Measurements from ENCODE around the gene AOAH. TPM values are rescaled to one million over a fixed set of nuclear protein-coding genes. Genes with fewer than 3 reads are reported as not detected.
"Not testable (repeated sequence)": the region's sequence is repeated elsewhere in the genome, so short reads cannot be mapped to it uniquely, and the experiment has no call there.

AOAH gene
- total RNA-seq, 1 donor from 2014 or later: 3.6 TPM

DNA sequence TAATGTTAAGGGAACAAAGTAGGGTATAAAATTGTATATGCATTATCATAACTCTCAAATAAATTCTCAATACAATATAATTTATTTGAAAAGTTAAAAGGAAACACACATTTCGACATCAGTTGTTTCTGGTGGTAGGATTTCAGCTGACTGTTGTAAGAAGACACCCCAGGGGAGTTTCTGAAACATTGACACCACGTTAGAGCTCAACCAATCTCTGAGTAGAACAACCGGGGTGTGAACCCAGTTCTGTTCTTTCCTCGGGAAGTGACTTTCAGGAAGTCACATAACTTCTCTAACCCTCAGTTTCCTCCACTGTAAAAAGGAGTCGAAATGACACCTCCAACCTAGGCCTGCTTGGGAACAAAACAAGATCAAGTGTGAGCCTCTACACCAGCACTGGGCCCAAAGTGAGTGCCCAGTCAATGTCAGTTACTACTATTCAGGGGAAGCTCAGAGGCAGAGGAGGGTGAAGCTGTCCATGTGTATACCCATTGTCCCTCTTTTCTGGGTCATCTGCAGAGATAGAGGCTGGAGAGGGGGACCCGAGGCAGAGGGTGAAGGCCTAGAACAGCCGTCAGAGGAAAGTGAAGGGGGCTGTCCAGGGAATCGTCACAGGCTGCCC lies 67.1 kb downstream of the AOAH start:
- no peak for DNase-seq

DNA sequence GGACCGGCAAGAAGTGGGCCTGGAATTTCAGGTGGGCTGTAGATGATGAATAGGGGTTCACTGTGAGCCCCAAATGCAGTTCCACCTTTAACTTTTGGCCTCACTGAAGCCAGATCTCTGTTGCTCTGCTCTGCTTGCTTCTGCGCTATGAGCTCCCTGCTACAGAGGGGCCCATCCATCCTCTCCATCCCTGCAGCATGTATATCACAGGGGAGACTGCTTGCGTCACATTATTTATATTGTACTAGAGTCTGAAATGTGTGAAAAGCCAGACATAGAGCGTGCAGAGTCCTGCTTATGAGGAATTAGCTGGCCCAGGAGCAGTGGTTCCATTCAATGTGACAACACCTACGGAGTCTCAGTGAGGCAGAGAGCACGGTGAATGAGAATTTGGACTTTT lies 69.9 kb downstream of the AOAH start:
- DNase-seq: no peak

DNA sequence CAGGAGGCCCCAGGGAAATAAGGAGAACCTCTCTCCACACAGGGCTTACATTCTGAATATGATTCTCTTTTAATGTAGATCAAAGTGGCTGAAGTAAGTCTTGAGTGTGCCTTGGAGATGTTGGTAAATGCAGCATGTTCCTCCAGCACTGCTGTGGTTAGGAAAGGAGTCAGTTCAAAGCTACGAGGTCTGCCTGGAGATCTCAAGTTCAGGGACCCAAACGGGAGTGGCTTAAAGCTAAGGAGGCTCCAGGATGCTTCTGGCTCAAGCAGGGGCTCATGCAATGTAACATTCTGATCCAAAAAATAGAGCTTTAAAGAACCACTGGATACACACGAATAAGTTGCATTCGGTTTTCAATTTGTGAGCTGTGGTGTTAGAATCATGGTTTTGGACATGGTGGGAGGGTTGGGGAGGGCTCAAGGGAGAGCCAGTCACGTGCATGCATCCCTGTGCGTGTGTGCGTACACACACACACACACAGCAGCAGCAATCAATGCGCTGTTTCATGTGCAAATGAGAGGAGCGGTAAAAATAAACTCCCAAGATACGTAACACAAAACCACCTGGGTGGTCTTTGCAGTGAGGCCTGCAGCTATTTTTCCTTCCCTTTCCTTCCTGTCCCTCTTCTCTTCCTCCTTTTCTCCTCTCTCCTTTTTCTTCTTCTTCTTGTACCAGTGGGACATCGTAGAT lies 70.5 kb downstream of the AOAH start:
- no peak for DNase-seq

DNA sequence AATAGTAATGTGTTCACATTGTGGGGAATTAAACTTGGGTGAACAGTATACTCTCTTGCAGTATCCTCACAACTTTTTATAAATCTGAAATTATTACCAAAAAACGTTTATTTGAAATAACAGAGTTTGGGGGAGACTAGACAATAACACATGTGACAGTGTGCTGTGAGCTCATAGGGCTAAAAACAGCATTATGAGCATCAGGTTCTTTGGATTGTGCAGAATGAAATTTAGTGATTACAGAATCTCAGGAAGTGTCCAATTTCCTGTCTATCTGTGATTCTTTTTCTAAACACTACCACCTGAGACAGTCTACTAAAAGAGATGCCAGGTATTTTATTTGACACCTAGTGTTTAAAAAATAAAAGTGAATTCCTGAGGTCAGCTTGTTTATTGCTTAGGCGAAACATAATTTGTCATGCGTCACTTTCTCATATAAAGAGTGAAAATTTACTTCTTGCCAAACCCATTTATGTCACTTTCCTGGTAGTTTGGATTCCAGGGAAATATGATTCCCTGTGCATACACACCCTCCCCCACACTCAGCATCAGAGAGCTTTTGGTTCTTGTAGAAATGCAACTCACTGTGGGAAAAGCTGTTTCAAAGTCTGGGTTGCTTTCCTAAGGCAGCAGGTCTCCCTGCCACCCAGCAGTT lies 71.2 kb downstream of the AOAH start:
- DNase-seq: no peak

DNA sequence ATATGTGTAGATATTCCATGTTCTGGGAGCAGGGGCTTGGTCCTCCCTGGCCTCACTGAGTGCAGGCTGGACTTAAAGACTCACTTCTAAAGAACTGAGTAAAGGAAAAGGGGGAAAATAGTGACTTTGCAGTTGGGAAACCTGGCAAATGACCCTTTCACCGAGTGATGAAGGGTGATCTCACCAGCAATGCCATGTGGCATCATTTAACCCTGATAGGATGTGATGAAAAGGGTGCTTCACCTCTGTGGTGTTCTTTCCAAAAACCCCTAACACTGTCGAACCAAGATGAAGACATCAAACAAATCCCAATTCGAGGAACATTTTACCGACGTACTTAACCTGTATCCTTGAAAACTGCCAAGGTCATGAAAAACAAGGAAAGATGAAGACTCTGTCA lies 71.9 kb downstream of the AOAH start:
- DNase-seq: no peak

DNA sequence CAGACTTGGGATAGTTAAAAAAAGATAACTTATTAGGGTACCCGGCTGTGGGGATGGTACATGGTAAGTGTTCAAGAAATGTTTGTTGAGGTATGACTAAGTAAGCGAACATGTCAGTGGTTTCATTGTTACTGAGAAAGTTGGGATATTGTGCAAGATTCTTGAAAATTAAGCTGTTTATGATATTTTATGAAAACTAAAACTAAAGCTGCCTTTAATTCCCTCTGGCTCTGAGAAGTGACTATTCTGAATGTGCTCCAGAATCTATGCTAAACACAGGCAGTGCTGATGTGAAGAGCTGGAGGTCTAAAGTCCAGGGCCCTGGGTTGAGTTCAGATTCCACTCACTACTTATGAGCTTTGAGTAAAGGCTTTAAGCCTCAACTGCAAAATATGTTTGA lies 72.9 kb downstream of the AOAH start:
- no peak for DNase-seq

DNA sequence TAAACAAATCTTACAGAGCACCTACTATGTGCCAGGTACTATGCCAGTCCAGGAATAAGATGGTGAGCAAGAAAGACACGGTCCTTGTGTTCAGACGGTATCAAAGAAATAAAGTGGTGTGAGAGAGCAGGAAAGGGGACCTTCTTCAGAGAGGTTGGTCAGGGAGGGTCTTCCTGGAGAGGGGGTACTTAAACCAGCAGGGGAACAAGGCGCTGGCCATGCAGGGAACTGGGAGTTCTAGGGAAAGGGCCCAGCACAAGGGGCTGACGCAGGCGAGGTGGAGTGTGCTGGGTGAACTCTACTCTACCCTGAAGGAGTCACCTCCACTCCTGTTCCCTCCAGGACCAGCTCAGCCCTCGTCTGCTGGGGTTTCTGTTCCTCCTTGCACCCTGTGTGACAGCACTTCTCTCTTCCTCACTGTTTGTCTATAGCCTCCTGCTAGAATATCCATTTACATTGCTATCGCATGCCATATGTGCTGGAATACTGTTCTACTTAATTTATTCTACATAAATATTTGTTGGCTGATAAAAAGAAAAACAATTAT lies 73.5 kb downstream of the AOAH start:
- no peak for DNase-seq

DNA sequence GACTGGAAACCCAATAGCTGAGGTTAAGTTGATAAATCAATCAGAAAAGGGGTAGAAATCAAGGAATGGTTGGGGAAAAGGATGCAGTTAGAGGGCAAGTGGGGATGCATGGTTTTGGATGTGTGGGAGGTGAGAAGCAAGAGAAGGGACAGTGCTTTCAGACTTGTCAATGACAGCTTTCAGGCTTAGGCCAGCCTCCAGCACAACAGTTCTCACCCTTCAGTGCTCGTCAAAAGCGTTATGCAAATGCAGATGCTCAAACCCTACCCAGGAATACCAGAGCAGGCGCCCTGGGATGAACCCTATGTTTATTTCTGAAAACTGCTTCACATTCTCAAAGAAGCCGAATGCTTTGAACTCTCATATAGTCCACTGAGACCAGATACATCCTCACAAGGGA lies 74.0 kb downstream of the AOAH start:
- no peak for DNase-seq

DNA sequence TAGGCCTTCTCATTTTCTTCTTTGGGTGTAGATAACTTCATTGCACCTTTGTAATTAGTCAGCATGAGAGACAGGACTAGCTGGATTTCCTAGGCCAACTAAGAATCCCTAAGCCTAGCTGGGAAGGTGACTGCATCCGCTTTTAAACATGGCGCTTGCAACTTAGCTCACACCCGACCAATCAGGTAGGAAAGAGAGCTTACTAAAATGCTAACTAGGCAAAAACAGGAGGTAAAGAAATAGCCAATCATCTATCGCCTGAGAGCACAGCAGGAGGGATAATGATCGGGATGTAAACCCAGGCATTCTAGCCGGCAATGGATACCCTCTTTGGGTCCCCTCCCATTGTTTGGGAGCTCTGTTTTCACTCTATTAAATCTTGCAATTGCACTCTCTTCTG lies 75.0 kb downstream of the AOAH start:
- not testable (repeated sequence) for DNase-seq

DNA sequence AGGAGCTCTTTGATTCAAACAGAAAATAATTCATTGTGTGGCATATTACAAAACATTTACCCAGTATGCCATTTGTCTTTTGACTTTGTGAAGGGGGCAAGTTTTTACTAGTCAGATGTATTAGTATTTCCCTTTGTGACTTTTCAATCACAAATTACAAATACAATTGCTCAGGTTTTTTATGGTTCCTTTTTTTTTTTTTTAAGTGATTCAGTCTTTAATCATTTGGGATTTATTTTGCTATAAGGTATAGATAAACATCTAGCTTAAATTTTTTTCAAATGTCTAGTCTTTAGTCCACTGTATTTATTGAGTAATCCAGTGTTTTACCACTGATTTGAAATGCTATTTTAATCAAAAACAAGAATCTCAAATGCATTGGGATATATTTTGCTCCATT lies 75.9 kb downstream of the AOAH start:
- no peak for DNase-seq

DNA sequence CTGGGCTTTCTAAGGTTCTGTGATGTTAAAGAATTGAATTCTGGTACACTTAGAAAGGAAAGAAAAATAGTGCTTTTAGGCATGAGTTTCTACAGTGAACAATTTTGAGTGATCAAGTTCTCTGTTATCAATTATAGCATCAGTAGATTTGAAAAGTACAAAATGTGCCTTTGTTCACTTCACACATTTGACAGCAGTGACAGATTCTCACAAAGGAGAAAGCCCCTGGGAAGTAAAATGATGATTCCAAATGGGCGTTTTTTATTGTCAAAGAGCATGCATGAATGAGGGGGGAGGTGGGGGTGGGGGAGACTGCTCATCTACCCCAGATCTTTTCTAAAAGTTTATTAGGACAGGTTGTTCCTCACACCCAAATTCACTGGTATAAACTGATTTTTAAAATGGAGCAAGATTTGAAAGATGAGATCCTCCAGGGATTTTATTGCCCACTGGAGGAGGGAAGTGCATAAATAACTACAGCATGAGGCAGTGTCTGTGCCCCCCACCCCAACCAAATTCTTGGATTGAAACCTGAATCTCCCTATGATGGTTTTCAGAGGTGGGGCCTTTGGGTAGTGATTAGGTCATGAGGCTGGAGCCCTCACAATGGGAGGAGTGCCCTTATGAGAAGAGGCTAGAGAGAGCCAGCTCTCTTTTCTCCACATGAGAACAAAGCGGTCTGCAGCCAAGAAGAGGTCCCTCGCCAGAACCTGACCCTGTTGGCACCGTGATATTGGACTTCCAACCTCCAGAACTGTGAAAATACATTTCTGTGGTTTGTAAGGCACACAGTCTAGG lies 79.5 kb downstream of the AOAH start:
- no peak for DNase-seq

DNA sequence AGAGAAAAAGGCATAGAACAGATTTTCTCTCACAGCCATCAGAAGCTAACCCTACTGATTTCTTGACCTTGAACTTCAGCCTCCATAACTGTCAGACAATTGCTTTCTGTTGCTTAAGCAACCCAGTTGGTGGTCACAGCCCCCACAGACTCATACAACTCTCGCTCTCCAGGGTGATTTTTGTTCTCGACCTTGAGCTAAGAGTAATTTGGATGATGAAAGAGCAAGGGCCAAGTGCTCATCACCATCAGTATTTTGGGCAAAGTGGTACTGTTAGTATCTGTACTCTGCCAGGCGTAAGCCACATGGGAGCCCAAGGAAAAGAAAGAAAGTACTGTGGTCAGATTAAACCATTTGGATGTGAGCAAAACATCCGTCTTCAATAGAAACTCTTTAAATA lies 81.9 kb downstream of the AOAH start:
- DNase-seq: no peak

DNA sequence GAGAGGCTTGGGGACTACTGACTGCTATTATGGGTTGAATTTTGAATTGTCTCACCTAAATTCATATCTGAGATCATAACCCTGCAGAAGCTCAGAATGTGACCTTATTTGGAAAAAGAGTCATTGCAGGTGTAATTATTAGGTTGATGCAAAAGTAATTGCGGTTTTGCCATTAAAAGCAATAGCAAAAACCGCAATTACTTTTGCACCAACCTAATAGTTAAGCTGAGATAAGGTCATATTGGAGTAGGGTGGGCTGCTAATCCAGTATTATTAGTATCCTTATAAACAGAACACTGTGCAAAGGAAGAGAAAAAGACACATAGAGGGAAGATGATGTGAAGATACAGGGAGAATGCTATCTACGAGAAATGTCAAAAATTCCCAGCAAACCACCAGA lies 82.3 kb downstream of the AOAH start:
- no peak for DNase-seq

DNA sequence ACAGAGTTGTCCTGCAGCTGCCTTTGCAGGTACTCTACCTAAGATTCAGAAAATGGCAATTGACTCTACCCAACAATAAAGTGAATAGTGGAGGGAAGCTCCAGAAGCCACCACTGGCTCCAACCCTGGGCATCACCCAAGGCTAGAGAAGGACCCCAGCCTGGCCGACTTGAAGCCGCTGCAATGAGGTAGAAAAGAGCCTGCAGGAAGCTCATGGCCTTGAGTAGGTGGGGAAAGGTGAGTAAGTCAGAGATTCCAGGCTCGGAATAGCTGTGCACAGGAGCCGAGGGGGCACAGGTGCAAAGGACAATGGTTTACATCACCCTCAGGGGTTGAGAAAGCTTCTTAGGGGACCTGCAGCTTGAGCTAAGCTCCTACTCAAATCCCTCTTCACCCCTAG lies 83.6 kb downstream of the AOAH start:
- no peak for DNase-seq

DNA sequence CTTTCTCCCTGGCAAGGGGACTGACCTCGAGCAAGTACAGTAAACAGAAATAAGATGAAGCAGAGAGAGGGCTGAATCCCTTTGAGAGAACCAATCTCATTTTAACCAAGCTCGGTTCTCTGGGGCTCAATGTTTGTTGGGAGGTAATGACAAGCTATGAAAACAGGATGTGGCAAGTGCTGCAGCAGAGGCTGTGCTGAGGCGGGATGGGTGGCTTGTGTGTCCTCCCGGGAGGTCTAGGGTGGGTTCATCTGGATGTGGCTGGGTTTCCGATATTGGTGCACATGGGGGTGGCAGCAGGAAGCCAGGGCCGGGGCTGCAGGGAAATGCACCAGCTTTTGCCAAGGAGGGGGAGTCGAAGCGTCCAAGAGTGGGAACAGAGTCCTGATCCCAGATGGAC lies 84.5 kb downstream of the AOAH start:
- DNase-seq: no peak

DNA sequence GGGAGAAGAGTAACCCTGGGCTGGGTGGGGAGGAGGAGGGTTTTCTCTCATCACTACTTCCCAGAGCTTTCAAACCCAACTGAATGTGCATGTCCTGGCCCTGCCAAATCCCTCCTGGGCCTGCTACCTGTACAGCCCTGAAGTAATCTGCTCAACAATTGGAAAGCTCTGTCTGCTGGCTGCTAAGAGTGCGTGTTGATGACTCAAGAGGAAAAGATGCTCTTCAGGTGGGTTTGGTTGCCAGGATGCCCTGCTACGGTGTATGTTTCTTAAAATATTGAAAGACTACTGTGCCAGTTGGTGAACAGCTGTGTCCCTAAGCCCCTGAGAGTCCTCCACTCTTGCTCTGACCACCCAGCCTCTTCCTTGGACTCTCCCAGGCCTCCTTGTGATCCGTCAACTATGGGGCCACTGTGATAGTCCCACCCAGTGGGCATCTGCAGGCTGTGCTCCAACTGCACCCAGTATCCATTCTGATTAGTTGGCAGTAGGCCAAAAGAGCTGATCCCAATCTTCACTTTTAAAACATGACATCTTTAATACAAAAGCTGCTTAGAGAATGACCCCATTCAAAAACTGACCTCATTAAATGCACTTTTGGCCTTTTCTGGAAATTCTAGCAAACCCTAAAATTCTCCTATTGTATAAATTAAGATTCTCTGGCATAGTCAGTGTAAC lies 85.6 kb downstream of the AOAH start:
- no peak for DNase-seq

DNA sequence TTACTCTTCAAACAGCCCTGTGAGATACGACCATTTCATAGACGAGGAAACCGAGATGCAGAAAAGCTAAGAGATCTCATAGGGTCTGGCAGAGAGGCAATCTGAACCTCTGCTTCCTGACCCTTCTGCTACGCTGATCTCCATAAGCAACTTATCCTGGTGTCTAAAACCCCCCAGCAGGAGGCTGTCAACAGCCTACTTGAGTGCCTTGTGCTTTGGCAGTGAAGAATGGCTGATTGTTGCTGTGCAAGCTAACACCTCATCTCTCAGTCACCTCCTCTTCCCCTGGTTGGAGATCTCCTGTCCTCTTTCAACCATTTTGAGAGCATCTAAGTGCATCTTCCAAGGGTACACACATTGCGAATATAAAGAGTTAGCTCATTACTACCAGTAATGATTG lies 86.2 kb downstream of the AOAH start:
- DNase-seq: no peak

DNA sequence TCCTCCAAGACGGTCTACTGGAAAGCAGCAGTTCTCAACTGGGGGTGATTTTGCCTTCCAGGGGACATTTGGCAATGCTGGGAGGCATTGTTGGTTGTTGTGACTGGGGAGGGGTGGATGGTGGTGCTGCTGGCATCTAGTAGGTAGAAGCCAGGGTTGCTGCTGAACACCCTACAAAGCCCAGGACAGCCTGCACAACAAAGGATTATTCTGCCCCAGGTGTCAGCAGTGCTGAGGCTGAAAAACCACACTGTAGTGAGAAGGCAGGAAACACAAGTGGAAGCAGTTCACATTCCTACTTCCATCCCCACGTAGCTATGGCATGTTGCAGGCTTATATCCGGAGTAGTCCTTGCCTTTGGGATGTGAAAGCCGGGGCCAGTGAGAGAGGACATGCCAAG lies 86.9 kb downstream of the AOAH start:
- no peak for DNase-seq

DNA sequence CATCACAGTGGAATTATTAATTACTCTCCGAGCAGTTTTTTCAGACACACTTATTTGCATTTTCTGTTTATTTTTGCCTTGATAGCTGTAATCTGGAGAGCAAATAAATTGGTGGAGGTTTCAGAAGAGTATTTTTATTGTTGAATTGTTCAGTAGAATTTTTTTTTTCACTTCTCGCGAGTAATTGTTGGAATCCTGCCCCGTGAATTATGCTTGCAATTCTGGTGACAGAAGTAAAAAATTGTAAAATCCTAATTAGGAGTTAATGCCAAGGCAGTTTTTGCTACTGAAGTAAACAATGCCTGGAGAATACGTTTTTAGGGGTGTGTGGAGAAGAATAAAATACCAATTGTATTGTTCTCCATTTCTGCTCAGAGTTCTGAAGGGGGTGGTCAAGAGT lies 88.2 kb downstream of the AOAH start:
- no peak for DNase-seq

DNA sequence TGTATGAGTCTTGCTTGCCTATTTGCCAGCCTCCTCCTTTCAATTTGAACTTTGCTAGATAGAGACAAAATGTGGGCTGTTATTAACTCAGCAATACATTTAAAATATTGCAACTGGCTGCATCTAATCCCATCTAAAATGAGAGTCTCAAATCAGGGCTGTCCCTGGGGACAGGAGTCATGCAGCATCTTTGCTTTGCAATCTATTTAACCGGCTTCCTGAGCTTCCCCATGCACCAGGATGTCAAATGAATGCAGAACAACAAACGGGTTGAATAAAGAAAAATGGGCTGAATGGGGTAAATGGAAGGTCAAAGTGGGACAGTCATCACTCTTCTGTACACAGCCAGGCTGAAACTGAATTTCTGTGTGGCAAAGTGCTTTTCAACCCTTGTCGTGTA lies 89.2 kb downstream of the AOAH start:
- no peak for DNase-seq

DNA sequence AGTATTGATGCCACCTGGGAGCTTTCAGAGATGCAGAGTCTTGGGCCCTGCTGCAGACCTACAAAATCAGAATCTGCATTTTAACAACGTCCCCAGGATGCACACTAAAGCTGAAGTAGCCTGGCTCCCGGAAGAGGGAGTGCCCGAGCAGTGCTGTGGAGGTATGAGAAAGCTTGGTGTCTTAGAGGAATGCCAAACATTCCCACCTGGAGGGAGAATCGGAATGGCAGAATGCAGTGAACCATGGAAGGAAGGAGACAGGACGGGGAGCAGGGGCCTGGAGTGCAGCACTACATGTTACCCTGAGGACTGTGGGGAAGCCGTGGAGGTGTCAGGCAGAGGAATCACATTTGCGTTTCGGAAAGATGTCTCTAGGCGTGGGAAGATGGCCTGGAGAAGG lies 90.9 kb downstream of the AOAH start:
- DNase-seq: no peak

DNA sequence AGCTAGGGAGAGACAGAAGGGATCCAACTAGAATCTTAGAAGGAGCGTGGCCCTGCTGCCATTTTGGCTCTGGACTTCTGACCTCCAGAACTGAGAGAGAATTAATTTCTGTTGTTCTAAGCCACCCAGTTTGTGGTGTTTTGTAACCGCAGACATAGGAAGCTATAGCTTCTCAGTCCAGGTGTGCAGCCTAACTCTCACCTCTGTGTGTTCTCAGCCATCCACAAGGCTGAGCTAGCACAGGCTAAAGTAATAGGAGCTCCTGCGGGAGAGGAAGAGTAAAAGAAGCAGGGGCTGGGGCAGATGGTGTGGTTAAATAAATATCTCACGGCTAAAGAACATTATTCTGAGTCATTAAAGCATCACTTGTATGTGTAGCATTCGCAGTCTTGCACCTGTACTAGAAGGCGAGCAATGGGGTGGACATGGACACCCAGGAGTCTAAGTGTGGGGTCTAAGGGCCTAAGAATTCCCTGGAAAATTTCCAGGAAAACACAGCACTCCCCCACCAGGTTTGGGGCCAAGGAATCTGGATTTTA lies 94.1 kb downstream of the AOAH start:
- no peak for DNase-seq

All from occipital lobe (tissue), 2 donors.